Activated T-cell treated with anti-CD3 and anti-CD28 coated beads, Interleukin-2, amount 50 U/mL, for 4 hours (primary cell): ENCODE results near the gene CLCN6. TPM values are rescaled to one million over a fixed set of nuclear protein-coding genes. Genes with fewer than 3 reads are reported as not detected.
"Not testable (repeated sequence)": the region's sequence is repeated elsewhere in the genome, so short reads cannot be mapped to it uniquely, and the experiment has no call there.

ENCODE experiments used
- ATAC-seq, 2 donors: fragments of 200-7000 bp; cut with Tn5 transposase; one replicate each; pipeline ENCODE4 v1.10.0; 2021
- DNase-seq: peaks from one replicate; pipeline ENCODE4 v3.0.0-alpha.2; 2020
- H3K27me3 Mint-ChIP-seq: one replicate; pipeline ENCODE4 v1.8.0; 2021; ENCODE audit warnings: low read depth, mixed read lengths
- H3K36me3 Mint-ChIP-seq: one replicate; pipeline ENCODE4 v1.8.0; 2022; ENCODE audit warnings: mixed read lengths; ENCODE audit not compliant: insufficient read depth
- H3K4me1 Mint-ChIP-seq: one replicate; pipeline ENCODE4 v1.8.0; 2021; ENCODE audit warnings: low read depth, mixed read lengths
- H3K4me3 Mint-ChIP-seq: one replicate; pipeline ENCODE4 v1.8.0; 2021; ENCODE audit warnings: mild to moderate bottlenecking, moderate library complexity, mixed read lengths
- H3K9me3 Mint-ChIP-seq: one replicate; pipeline ENCODE4 v1.8.0; 2021; ENCODE audit warnings: mixed read lengths
- total RNA-seq, 3 donors: library from RNA; stranded (reverse); gene quantifications; one replicate each; pipeline ENCODE4 v1.2.1, GENCODE V29; 2021

The CLCN6 gene
- total RNA-seq, 3 donors from 2014 or later = 8.6 to 13.5 (median 10.7) TPM

- Mint-ChIP-seq H3K9me3 (no peaks in the 10 kb centered on the region), H3K36me3 (peaks cover 38% of the 10 kb centered on the region), H3K4me3 (no peak overlapping the region), H3K4me1 (no peaks in the 10 kb centered on the region), H3K27me3 (no peaks in the 10 kb centered on the region)
- no peak for ATAC-seq
- no peak for DNase-seq
These were observed 9.8 kb upstream of the CLCN6 start for GRCh38 chr1:11796036-11796828.

- Mint-ChIP-seq H3K27me3 (no peaks in the 10 kb centered on the region), H3K4me3 (no peak overlapping the region), H3K4me1 (peaks cover 10% of the 10 kb centered on the region), H3K36me3 (peaks cover 36% of the 10 kb centered on the region), H3K9me3 (no peaks in the 10 kb centered on the region)
- DNase-seq (no peak), ATAC-seq (no peak)
These were observed 8.3 kb upstream of the CLCN6 start for GRCh38 chr1:11797525-11798216.

- Mint-ChIP-seq H3K4me1 (peaks cover 24% of the 10 kb centered on the region), H3K9me3 (no peaks in the 10 kb centered on the region), H3K36me3 (peaks cover 36% of the 10 kb centered on the region), H3K4me3 (no peak overlapping the region), H3K27me3 (no peaks in the 10 kb centered on the region)
- DNase-seq = no peak
- no peak for ATAC-seq
These were observed 6.9 kb upstream of the CLCN6 start for GRCh38 chr1:11799099-11799498.

GRCh38 chr1:11799896-11800295 lies 6.1 kb upstream of the CLCN6 start:
- Mint-ChIP-seq H3K36me3 (peaks cover 30% of the 10 kb centered on the region), H3K4me3 (no peak overlapping the region), H3K9me3 (no peaks in the 10 kb centered on the region)

GRCh38 chr1:11800391-11800755 lies 5.6 kb upstream of the CLCN6 start:
- ATAC-seq (no peak), DNase-seq (no peak)
- Mint-ChIP-seq H3K9me3 (no peaks in the 10 kb centered on the region), H3K27me3 (no peaks in the 10 kb centered on the region), H3K4me3 (no peak overlapping the region), H3K4me1 (peaks cover 34% of the 10 kb centered on the region), H3K36me3 (peaks cover 25% of the 10 kb centered on the region)

More at GRCh38 chr1:11799896-11800295, 6.1 kb upstream of the CLCN6 start:
- DNase-seq = no peak
- no peak for ATAC-seq
- H3K27me3 Mint-ChIP-seq = no peaks in the 10 kb centered on the region
- peaks cover 32% of the 10 kb centered on the region for H3K4me1 Mint-ChIP-seq

- ATAC-seq = no peak
- Mint-ChIP-seq H3K4me1 (peaks cover 34% of the 10 kb centered on the region), H3K27me3 (no peaks in the 10 kb centered on the region), H3K4me3 (no peak overlapping the region), H3K36me3 (peaks cover 22% of the 10 kb centered on the region), H3K9me3 (no peaks in the 10 kb centered on the region)
- no peak for DNase-seq
These were observed 5.1 kb upstream of the CLCN6 start for GRCh38 chr1:11800756-11801433.

- peaks cover 47% of the 10 kb centered on the region for H3K4me1 Mint-ChIP-seq
- ATAC-seq (no peak), DNase-seq (no peak)
- peaks cover 19% of the 10 kb centered on the region for H3K36me3 Mint-ChIP-seq
- H3K9me3 Mint-ChIP-seq = no peaks in the 10 kb centered on the region
- no peaks in the 10 kb centered on the region for H3K27me3 Mint-ChIP-seq
- peak overlapping the region; percentile 94 for H3K4me3 Mint-ChIP-seq
These were observed 3.4 kb upstream of the CLCN6 start for GRCh38 chr1:11802616-11802972.

GRCh38 chr1:11802973-11803885 lies 2.8 kb upstream of the CLCN6 start:
- DNase-seq (peak; percentile 61), ATAC-seq (peak; percentile 25 to 38)
- Mint-ChIP-seq H3K27me3 (no peaks in the 10 kb centered on the region), H3K36me3 (peaks cover 19% of the 10 kb centered on the region), H3K4me3 (peak overlapping the region; percentile 94), H3K4me1 (peaks cover 52% of the 10 kb centered on the region), H3K9me3 (no peaks in the 10 kb centered on the region)

GRCh38 chr1:11803924-11804665 lies 1.9 kb upstream of the CLCN6 start:
- DNase-seq, H3K27me3 Mint-ChIP-seq, H3K9me3 Mint-ChIP-seq, ATAC-seq: not testable (repeated sequence)
- H3K4me3 Mint-ChIP-seq = peak overlapping the region; percentile 94
- peaks cover 16% of the 10 kb centered on the region for H3K36me3 Mint-ChIP-seq
- peaks cover 55% of the 10 kb centered on the region for H3K4me1 Mint-ChIP-seq

- H3K4me3 Mint-ChIP-seq = peak overlapping the region; percentile 94
- H3K4me1 Mint-ChIP-seq = peaks cover 57% of the 10 kb centered on the region
- no peaks in the 10 kb centered on the region for H3K9me3 Mint-ChIP-seq
- ATAC-seq (no peak), DNase-seq (peak; percentile 30)
- H3K36me3 Mint-ChIP-seq = peaks cover 18% of the 10 kb centered on the region
- H3K27me3 Mint-ChIP-seq = no peaks in the 10 kb centered on the region
These were observed 1.1 kb upstream of the CLCN6 start for GRCh38 chr1:11804666-11805421.

- ATAC-seq (peak; percentile 57 to 58), DNase-seq (no peak)
These were observed 431 bp downstream of the CLCN6 start for GRCh38 chr1:11806307-11806936.

GRCh38 chr1:11807133-11807532 lies 1.1 kb downstream of the CLCN6 start:
- peaks cover 54% of the 10 kb centered on the region for H3K4me1 Mint-ChIP-seq
- no peak for ATAC-seq
- no peaks in the 10 kb centered on the region for H3K9me3 Mint-ChIP-seq
- DNase-seq = no peak
- H3K36me3 Mint-ChIP-seq = peaks cover 8% of the 10 kb centered on the region
- no peaks in the 10 kb centered on the region for H3K27me3 Mint-ChIP-seq
- peak overlapping the region; percentile 94 for H3K4me3 Mint-ChIP-seq

More at GRCh38 chr1:11806307-11806936, 431 bp downstream of the CLCN6 start:
- no peaks in the 10 kb centered on the region for H3K27me3 Mint-ChIP-seq
- no peaks in the 10 kb centered on the region for H3K9me3 Mint-ChIP-seq
- H3K36me3 Mint-ChIP-seq = peaks cover 4% of the 10 kb centered on the region
- peaks cover 57% of the 10 kb centered on the region for H3K4me1 Mint-ChIP-seq
- peak overlapping the region; percentile 94 for H3K4me3 Mint-ChIP-seq
